Body of pancreas (tissue), 4 donors: ENCODE measurements around the gene ZBTB21. TPM values are rescaled to one million over a fixed set of nuclear protein-coding genes. Genes with fewer than 3 reads are reported as not detected.

Experiments
- ATAC-seq: fragments of 150-250 bp; one replicate; pipeline ENCODE4 v1.9.1; 2016
- DNase-seq, 4 donors: peaks; one replicate each; pipeline ENCODE4 v3.0.0-alpha.2; 2019
- H3K27ac ChIP-seq, 4 donors: fragments of 200-600 bp; sonication (generic); 1 replicate in 3 of 4; 2 replicates in 1 of 4; pipeline versions ENCODE4 v1.5.1 to v1.6.1; 2016 to 2019; ENCODE audit warnings: mild to moderate bottlenecking in 1 of 4, mixed read lengths in 1 of 4, moderate library complexity in 1 of 4
- H3K27me3 ChIP-seq, 2 donors: fragments of 200-600 bp; sonication (generic); one replicate each; pipeline ENCODE4 v1.6.0; 2016; ENCODE audit warnings: mild to moderate bottlenecking in 1 of 2
- H3K36me3 ChIP-seq, 2 donors: fragments of 200-600 bp; sonication (generic); replicated peaks in 1 of 2; 2 replicates each; pipeline ENCODE4 v1.5.1; 2016; ENCODE audit warnings: low read depth in 2 of 2; ENCODE audit not compliant: insufficient read depth in 1 of 2
- H3K4me1 ChIP-seq: fragments of 200-600 bp; sonication (generic); one replicate; pipeline ENCODE4 v1.6.0; 2016
- H3K4me3 ChIP-seq, 2 donors: fragments of 200-600 bp; sonication (generic); 1 replicate in 1 of 2; 2 replicates in 1 of 2; pipeline ENCODE4 v1.5.1; 2016 to 2019
- H3K9me3 ChIP-seq, 3 donors: fragments of 200-600 bp; sonication (generic); 1 replicate in 2 of 3; 2 replicates in 1 of 3; pipeline ENCODE4 v1.5.1; 2016
- POLR2A ChIP-seq, 3 donors: fragments of 450-650 bp; IDR thresholded peaks; one replicate each; pipeline ENCODE4 v1.6.1; 2016; ENCODE audit warnings: antibody characterized with exemption in 3 of 3, mild to moderate bottlenecking in 2 of 3
- WGBS, 2 donors: methylation state at CpG; one replicate each; pipeline ENCODE4 v1.1.5; 2017; 5-methylcytosine and 5-hydroxymethylcytosine counted together
- intact Hi-C: fragments of 100-400 bp; cut with DNase I; formaldehyde crosslinking; loops from one replicate; pipeline ENCODE4 v1.15.1; 2023
- total RNA-seq, 2 donors: library from RNA; depleted of rRNA; stranded (reverse); fragments of >200 nt; gene quantifications; one replicate each; pipeline ENCODE4 v1.1.0, GENCODE V29; 2016
- TF ChIP-seq, protein P1 (sequence below), 7 experiments: fragments of 450-650 bp in 4 of 7; fragments of 200-600 bp in 3 of 7; sonication (generic) in 3 of 7; IDR thresholded peaks; one replicate each; pipeline ENCODE4 v1.5.1; 2016 to 2019; ENCODE audit warnings: antibody characterized with exemption in 7 of 7

The ZBTB21 gene
- total RNA-seq, 2 donors from 2014 or later = 4.2 to 10.2 TPM

- WGBS, 2 donors = 51 to 75% methylated on average over 3 to 4 of the region's 4 CpGs
- H3K4me3 ChIP-seq = no peak overlapping the region
These were observed 31.6 kb upstream of the ZBTB21 start for GRCh38 chr21:42041711-42042110.

GRCh38 chr21:42041246-42041645 lies 31.1 kb upstream of the ZBTB21 start:
- WGBS, 2 donors = 92 to 95% methylated on average over 7 of the region's 7 CpGs
- no peaks in the 10 kb centered on the region for H3K27me3 ChIP-seq
- no peaks in the 10 kb centered on the region for H3K36me3 ChIP-seq
- ATAC-seq (no peak), DNase-seq (no peak)
- H3K4me3 ChIP-seq = no peak overlapping the region
- TF ChIP-seq POLR2A (IDR thresholded peaks at IDR 0.05) = no peak
- TF ChIP-seq, protein P1, sequence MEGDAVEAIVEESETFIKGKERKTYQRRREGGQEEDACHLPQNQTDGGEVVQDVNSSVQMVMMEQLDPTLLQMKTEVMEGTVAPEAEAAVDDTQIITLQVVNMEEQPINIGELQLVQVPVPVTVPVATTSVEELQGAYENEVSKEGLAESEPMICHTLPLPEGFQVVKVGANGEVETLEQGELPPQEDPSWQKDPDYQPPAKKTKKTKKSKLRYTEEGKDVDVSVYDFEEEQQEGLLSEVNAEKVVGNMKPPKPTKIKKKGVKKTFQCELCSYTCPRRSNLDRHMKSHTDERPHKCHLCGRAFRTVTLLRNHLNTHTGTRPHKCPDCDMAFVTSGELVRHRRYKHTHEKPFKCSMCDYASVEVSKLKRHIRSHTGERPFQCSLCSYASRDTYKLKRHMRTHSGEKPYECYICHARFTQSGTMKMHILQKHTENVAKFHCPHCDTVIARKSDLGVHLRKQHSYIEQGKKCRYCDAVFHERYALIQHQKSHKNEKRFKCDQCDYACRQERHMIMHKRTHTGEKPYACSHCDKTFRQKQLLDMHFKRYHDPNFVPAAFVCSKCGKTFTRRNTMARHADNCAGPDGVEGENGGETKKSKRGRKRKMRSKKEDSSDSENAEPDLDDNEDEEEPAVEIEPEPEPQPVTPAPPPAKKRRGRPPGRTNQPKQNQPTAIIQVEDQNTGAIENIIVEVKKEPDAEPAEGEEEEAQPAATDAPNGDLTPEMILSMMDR (IDR thresholded peaks at IDR 0.05) = no peak
- peaks cover 22% of the 10 kb centered on the region for H3K4me1 ChIP-seq
- no peaks in the 10 kb centered on the region for H3K9me3 ChIP-seq
- no peak overlapping the region for H3K27ac ChIP-seq
- intact Hi-C loops = no loop called here

More at GRCh38 chr21:42041711-42042110, 31.6 kb upstream of the ZBTB21 start:
- Histone ChIP-seq H3K36me3 (no peaks in the 10 kb centered on the region), H3K9me3 (no peaks in the 10 kb centered on the region), H3K27me3 (no peaks in the 10 kb centered on the region), H3K4me1 (peaks cover 22% of the 10 kb centered on the region), H3K27ac (no peak overlapping the region)
- TF ChIP-seq, protein P1 (IDR thresholded peaks at IDR 0.05) = no peak
- TF ChIP-seq POLR2A (IDR thresholded peaks at IDR 0.05) = no peak
- intact Hi-C loops = no loop called here
- DNase-seq (no peak), ATAC-seq (no peak)

GRCh38 chr21:42040411-42041180 lies 30.4 kb upstream of the ZBTB21 start:
- TF ChIP-seq POLR2A (IDR thresholded peaks at IDR 0.05) = no peak
- H3K36me3 ChIP-seq = no peaks in the 10 kb centered on the region
- peak in 1 of 4 donors; percentile 56 for DNase-seq
- 89 to 91% methylated on average over 18 of the region's 18 CpGs for WGBS, 2 donors
- intact Hi-C loops = no loop called here
- peak overlapping the region in 3 of 4 donors; percentile 63 to 85 (median 84) for H3K27ac ChIP-seq
- no peak overlapping the region for H3K4me3 ChIP-seq
- peak; percentile 23 for ATAC-seq
- peaks cover 22% of the 10 kb centered on the region for H3K4me1 ChIP-seq
- no peaks in the 10 kb centered on the region for H3K27me3 ChIP-seq
- H3K9me3 ChIP-seq = no peaks in the 10 kb centered on the region

- no peaks in the 10 kb centered on the region for H3K27me3 ChIP-seq
- no peaks in the 10 kb centered on the region for H3K36me3 ChIP-seq
- peaks cover 22% of the 10 kb centered on the region for H3K4me1 ChIP-seq
- peak overlapping the region; percentile 37 to 85 (median 74) for H3K27ac ChIP-seq
- DNase-seq = no peak
- H3K4me3 ChIP-seq = no peak overlapping the region
- TF ChIP-seq POLR2A (IDR thresholded peaks at IDR 0.05) = no peak
- TF ChIP-seq, protein P1 (IDR thresholded peaks at IDR 0.05) = no peak
- peak; percentile 7 for ATAC-seq
- H3K9me3 ChIP-seq = no peaks in the 10 kb centered on the region
- 59 to 80% methylated on average over 4 to 12 of the region's 12 CpGs for WGBS, 2 donors
- intact Hi-C loops = no loop called here
These were observed 29.8 kb upstream of the ZBTB21 start for GRCh38 chr21:42039911-42040351.

GRCh38 chr21:42039470-42039901 lies 29.3 kb upstream of the ZBTB21 start:
- intact Hi-C loops = no loop called here
- Histone ChIP-seq H3K36me3 (no peaks in the 10 kb centered on the region), H3K9me3 (no peaks in the 10 kb centered on the region), H3K4me3 (no peak overlapping the region), H3K4me1 (peaks cover 22% of the 10 kb centered on the region), H3K27me3 (no peaks in the 10 kb centered on the region), H3K27ac (peak overlapping the region; percentile 37 to 85 (median 74))
- DNase-seq (peak; percentile 50 to 68 (median 60)), ATAC-seq (peak; percentile 81)
- WGBS, 2 donors = 24 to 25% methylated on average over 4 to 5 of the region's 5 CpGs
- TF ChIP-seq, protein P1 (IDR thresholded peaks at IDR 0.05) = no peak
- TF ChIP-seq POLR2A (IDR thresholded peaks at IDR 0.05) = peak in 1 of 3 donors; percentile 0
